ENCODE measurements around the gene DNAI2.
"Not testable (repeated sequence)": the region's sequence is repeated elsewhere in the genome, so short reads cannot be mapped to it uniquely, and the experiment has no call there.

Gene DNAI2

GRCh38 chr17:74252211-74252610, 21.8 kb upstream of the DNAI2 start:
- H3K4me3 ChIP-seq (ENCODE audit: low read depth, low read length): no peak overlapping the region
- TF ChIP-seq, protein P1, sequence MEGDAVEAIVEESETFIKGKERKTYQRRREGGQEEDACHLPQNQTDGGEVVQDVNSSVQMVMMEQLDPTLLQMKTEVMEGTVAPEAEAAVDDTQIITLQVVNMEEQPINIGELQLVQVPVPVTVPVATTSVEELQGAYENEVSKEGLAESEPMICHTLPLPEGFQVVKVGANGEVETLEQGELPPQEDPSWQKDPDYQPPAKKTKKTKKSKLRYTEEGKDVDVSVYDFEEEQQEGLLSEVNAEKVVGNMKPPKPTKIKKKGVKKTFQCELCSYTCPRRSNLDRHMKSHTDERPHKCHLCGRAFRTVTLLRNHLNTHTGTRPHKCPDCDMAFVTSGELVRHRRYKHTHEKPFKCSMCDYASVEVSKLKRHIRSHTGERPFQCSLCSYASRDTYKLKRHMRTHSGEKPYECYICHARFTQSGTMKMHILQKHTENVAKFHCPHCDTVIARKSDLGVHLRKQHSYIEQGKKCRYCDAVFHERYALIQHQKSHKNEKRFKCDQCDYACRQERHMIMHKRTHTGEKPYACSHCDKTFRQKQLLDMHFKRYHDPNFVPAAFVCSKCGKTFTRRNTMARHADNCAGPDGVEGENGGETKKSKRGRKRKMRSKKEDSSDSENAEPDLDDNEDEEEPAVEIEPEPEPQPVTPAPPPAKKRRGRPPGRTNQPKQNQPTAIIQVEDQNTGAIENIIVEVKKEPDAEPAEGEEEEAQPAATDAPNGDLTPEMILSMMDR (IDR thresholded peaks at IDR 0.05; ENCODE audit: borderline replicate concordance, insufficient read depth, low read depth, low read length): no peak

- no peak overlapping the region for H3K4me3 ChIP-seq (ENCODE audit: low read depth, low read length)
- TF ChIP-seq, protein P1 (IDR thresholded peaks at IDR 0.05; ENCODE audit: borderline replicate concordance, insufficient read depth, low read depth, low read length): no peak
Observed at GRCh38 chr17:74253036-74253435, 21.0 kb upstream of the DNAI2 start.

DNA sequence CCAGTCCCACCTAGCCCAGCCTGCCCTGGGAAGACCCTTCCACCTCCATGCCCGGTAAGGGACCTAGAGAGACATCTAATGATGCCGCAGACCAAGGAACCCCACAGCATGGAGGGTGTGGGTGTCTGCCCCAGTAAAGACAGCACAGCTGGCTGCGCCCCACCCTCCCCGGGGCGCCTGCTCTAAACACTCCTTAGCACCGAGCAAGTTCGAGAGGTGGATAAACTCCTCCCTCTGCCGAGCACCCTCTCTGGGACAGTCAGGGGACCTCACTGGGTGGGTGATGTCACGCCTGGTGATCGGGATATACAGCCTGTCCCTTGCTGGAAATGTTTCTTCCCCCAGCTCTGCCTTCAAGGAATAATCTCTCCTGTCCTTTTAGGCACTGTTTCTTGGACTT, 16.7 kb upstream of the DNAI2 start:
- TF ChIP-seq, protein P1 (IDR thresholded peaks at IDR 0.05; ENCODE audit: borderline replicate concordance, insufficient read depth, low read depth, low read length): no peak
- H3K4me3 ChIP-seq (ENCODE audit: low read depth, low read length): no peak overlapping the region

GRCh38 chr17:74259667-74260524, 14.1 kb upstream of the DNAI2 start:
- no peak overlapping the region for H3K4me3 ChIP-seq (ENCODE audit: low read depth, low read length)
- TF ChIP-seq, protein P1 (IDR thresholded peaks at IDR 0.05; ENCODE audit: borderline replicate concordance, insufficient read depth, low read depth, low read length): no peak

DNA sequence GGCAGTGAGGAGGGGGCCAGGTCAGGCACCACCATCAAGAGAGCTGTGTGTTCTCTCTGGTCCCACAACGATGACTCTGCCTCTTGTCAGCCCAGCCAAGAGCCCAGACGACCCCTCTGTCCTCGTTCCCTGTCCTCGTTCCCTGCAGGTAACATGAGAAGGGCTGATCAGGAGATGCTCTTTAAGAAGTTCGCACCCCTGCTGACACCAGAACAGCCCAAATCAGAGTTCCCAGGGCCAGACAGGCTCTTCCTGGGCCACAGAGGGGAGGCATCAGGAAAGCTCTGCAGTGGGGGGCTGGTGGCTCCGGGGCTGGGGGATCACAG, 13.5 kb upstream of the DNAI2 start:
- no peak overlapping the region for H3K4me3 ChIP-seq (ENCODE audit: low read depth, low read length)
- TF ChIP-seq, protein P1 (IDR thresholded peaks at IDR 0.05; ENCODE audit: borderline replicate concordance, insufficient read depth, low read depth, low read length): no peak

- TF ChIP-seq, protein P1 (IDR thresholded peaks at IDR 0.05; ENCODE audit: borderline replicate concordance, insufficient read depth, low read depth, low read length): no peak
- no peak overlapping the region for H3K4me3 ChIP-seq (ENCODE audit: low read depth, low read length)
Observed at GRCh38 chr17:74262601-74263000, 11.4 kb upstream of the DNAI2 start.

GRCh38 chr17:74267054-74267453, 7.0 kb upstream of the DNAI2 start:
- not testable (repeated sequence) for H3K4me3 ChIP-seq (ENCODE audit: low read depth, low read length)

Measured in GM12875 (cell line).